H1 (cell line): ENCODE data around the gene TVP23A. TPM values are rescaled to one million over a fixed set of nuclear protein-coding genes. Genes with fewer than 3 reads are reported as not detected.

Source experiments
- CTCF ChIA-PET: fragments of 300-600 bp; sonication (Branson Sonifier 250); formaldehyde crosslinking; loops from one replicate; lab custom pipeline; 2021; ENCODE audit not compliant: partially characterized antibody; lab: Charles Lee
- POLR2A ChIA-PET: fragments of 300-600 bp; sonication (Branson Sonifier 250); formaldehyde crosslinking; loops from one replicate; lab custom pipeline; 2021; ENCODE audit warnings: inconsistent platforms; ENCODE audit not compliant: partially characterized antibody; lab: Charles Lee
- DNase-seq, 2 experiments: peaks; one replicate each; pipeline versions ENCODE4 v3.0.0 to v3.0.0-alpha.2; 2010 to 2022; ENCODE audit warnings: low spot score in 2 of 2, low read depth in 1 of 2, mixed read lengths in 1 of 2
- FAIRE-seq: peaks from 2 replicates; lab custom pipeline; 2011; peaks lifted over from hg19 to GRCh38; lab: Jason Lieb, UNC
- H2AFZ ChIP-seq: 2 replicates; pipeline ENCODE4 v1.8.1; 2012; ENCODE audit warnings: low read length, inconsistent platforms
- H2AK5ac ChIP-seq: 2 replicates; pipeline ENCODE4 v1.6.1; 2013; ENCODE audit warnings: low read depth, low read length
- H2BK120ac ChIP-seq: replicated peaks from 2 replicates; pipeline ENCODE3; 2013; ENCODE audit warnings: low read depth, low read length, inconsistent platforms
- H2BK12ac ChIP-seq: 2 replicates; pipeline ENCODE4 v1.6.1; 2013; ENCODE audit warnings: low read depth, low read length
- H2BK15ac ChIP-seq: 2 replicates; pipeline ENCODE4 v1.6.1; 2013; ENCODE audit warnings: low read length
- H2BK20ac ChIP-seq: 2 replicates; pipeline ENCODE4 v1.6.1; 2013; ENCODE audit warnings: low read length
- H2BK5ac ChIP-seq: 2 replicates; pipeline ENCODE4 v1.6.1; 2013; ENCODE audit warnings: low read depth, low read length
- H3K14ac ChIP-seq: 2 replicates; pipeline ENCODE4 v1.6.1; 2013; ENCODE audit warnings: inconsistent platforms; ENCODE audit not compliant: insufficient read length
- H3K18ac ChIP-seq: 2 replicates; pipeline ENCODE4 v1.6.1; 2013; ENCODE audit warnings: low read length; ENCODE audit errors: extremely low read depth
- H3K23ac ChIP-seq: 2 replicates; pipeline ENCODE4 v1.6.1; 2013; ENCODE audit warnings: inconsistent platforms; ENCODE audit not compliant: insufficient read length
- H3K23me2 ChIP-seq: 2 replicates; pipeline ENCODE4 v1.6.1; 2013; ENCODE audit warnings: low read depth, low read length
- H3K27ac ChIP-seq: 2 replicates; pipeline ENCODE4 v1.6.1; 2011; ENCODE audit warnings: low read depth, low read length, inconsistent platforms
- H3K27me3 ChIP-seq, 4 experiments: replicated peaks in 1 of 4; 1 replicate in 1 of 4; 2 replicates in 3 of 4; pipeline versions ENCODE4 v1.6.1 to v1.8.1; 2011 to 2013; ENCODE audit warnings: low read length in 3 of 4, mild to moderate bottlenecking in 3 of 4, inconsistent platforms in 2 of 4, mixed read lengths in 2 of 4, moderate library complexity in 1 of 4; ENCODE audit not compliant: control insufficient read depth in 3 of 4, insufficient read depth in 3 of 4; ENCODE audit errors: extremely low read depth in 1 of 4
- H3K36me3 ChIP-seq, 4 experiments: 2 replicates each; pipeline versions ENCODE4 v1.6.1 to v1.8.1; 2011 to 2013; ENCODE audit warnings: mild to moderate bottlenecking in 4 of 4, low read length in 3 of 4, moderate library complexity in 2 of 4, control low read depth in 1 of 4, inconsistent platforms in 1 of 4; ENCODE audit not compliant: insufficient read depth in 4 of 4, control insufficient read depth in 2 of 4
- H3K4ac ChIP-seq: replicated peaks from 2 replicates; pipeline ENCODE3; 2013; ENCODE audit warnings: low read length, low read depth, mixed read lengths, inconsistent platforms; ENCODE audit not compliant: insufficient read length
- H3K4me1 ChIP-seq, 4 experiments: replicated peaks in 1 of 4; 1 replicate in 1 of 4; 2 replicates in 3 of 4; pipeline versions ENCODE4 v1.6.1 to v1.8.1; 2011 to 2013; ENCODE audit warnings: low read length in 3 of 4, inconsistent platforms in 2 of 4, mixed read lengths in 1 of 4; ENCODE audit not compliant: insufficient read depth in 4 of 4, control insufficient read depth in 3 of 4
- H3K4me2 ChIP-seq, 2 experiments: 2 replicates each; pipeline versions ENCODE4 v1.6.1 to v1.8.1; 2011 to 2013; ENCODE audit warnings: low read depth in 2 of 2, low read length in 2 of 2, control low read depth in 1 of 2, inconsistent platforms in 1 of 2, mild to moderate bottlenecking in 1 of 2; ENCODE audit not compliant: insufficient read depth in 1 of 2
- H3K4me3 ChIP-seq, 4 experiments: fragments of 200-600, 300-600 bp in 1 of 4; sonication (generic), shearing (Covaris generic), sonication (Bioruptor Twin) in 1 of 4; 2 replicates each; pipeline versions ENCODE4 v1.5.1 to v1.8.1; 2011 to 2016; ENCODE audit warnings: low read length in 4 of 4, low read depth in 3 of 4, control low read depth in 2 of 4, inconsistent platforms in 2 of 4, mild to moderate bottlenecking in 2 of 4, mixed read lengths in 1 of 4, moderate library complexity in 1 of 4; ENCODE audit not compliant: insufficient read depth in 2 of 4; ENCODE audit errors: extremely low read depth in 1 of 4
- H3K56ac ChIP-seq: replicated peaks from 2 replicates; pipeline ENCODE3; 2013; ENCODE audit warnings: low read depth, mild to moderate bottlenecking, mixed read lengths, low read length, inconsistent platforms; ENCODE audit not compliant: insufficient read length
- H3K79me1 ChIP-seq: 2 replicates; pipeline ENCODE4 v1.6.1; 2013; ENCODE audit warnings: low read depth, low read length, control low read depth
- H3K79me2 ChIP-seq, 2 experiments: 2 replicates each; pipeline versions ENCODE4 v1.6.1 to v1.8.1; 2012 to 2013; ENCODE audit warnings: low read length in 2 of 2, mild to moderate bottlenecking in 2 of 2, inconsistent platforms in 1 of 2; ENCODE audit not compliant: insufficient read depth in 2 of 2, control insufficient read depth in 1 of 2
- H3K9ac ChIP-seq, 4 experiments: replicated peaks in 1 of 4; 1 replicate in 1 of 4; 2 replicates in 3 of 4; pipeline versions ENCODE4 v1.6.1 to v1.8.1; 2011 to 2013; ENCODE audit warnings: low read depth in 3 of 4, low read length in 3 of 4, control low read depth in 2 of 4, mild to moderate bottlenecking in 2 of 4, moderate library complexity in 2 of 4, inconsistent platforms in 1 of 4; ENCODE audit errors: extremely low read depth in 1 of 4
- H3K9me3 ChIP-seq, 2 experiments: 2 replicates each; pipeline versions ENCODE4 v1.6.1 to v1.8.1; 2012 to 2013; ENCODE audit warnings: mild to moderate bottlenecking in 2 of 2, moderate library complexity in 2 of 2, control low read depth in 1 of 2, inconsistent platforms in 1 of 2, low read depth in 1 of 2, low read length in 1 of 2, mixed read lengths in 1 of 2; ENCODE audit not compliant: insufficient read depth in 2 of 2
- H4K20me1 ChIP-seq, 2 experiments: replicated peaks in 1 of 2; 2 replicates each; pipeline versions ENCODE3 to v1.8.1; 2011 to 2013; ENCODE audit warnings: inconsistent platforms in 2 of 2, low read length in 2 of 2, mild to moderate bottlenecking in 1 of 2; ENCODE audit not compliant: insufficient read depth in 2 of 2, control insufficient read depth in 1 of 2
- H4K5ac ChIP-seq: 2 replicates; pipeline ENCODE4 v1.6.1; 2013; ENCODE audit warnings: low read length, low read depth, mixed read lengths, inconsistent platforms; ENCODE audit not compliant: insufficient read length
- H4K8ac ChIP-seq: 2 replicates; pipeline ENCODE4 v1.8.0; 2013; ENCODE audit warnings: mild to moderate bottlenecking, moderate library complexity, low read length, inconsistent platforms; ENCODE audit not compliant: insufficient read depth; ENCODE audit errors: extremely low read depth
- H4K91ac ChIP-seq: replicated peaks from 2 replicates; pipeline ENCODE3; 2013; ENCODE audit warnings: low read length, mixed read lengths, inconsistent platforms; ENCODE audit not compliant: insufficient read length
- ATF2 ChIP-seq: IDR thresholded peaks from 2 replicates; pipeline ENCODE4 v1.6.1; 2012; ENCODE audit warnings: low read length, inconsistent platforms
- CBX8 ChIP-seq: fragments of 300-800, 300-1000 bp; sonication (generic); IDR thresholded peaks from 2 replicates; pipeline ENCODE4 v1.7.1; 2016; ENCODE audit warnings: low read depth, low read length, borderline replicate concordance
- CTBP2 ChIP-seq: IDR thresholded peaks from 2 replicates; pipeline ENCODE4 v1.7.0; 2011; ENCODE audit warnings: borderline replicate concordance, mild to moderate bottlenecking, moderate library complexity, mixed read lengths, low read length; ENCODE audit not compliant: insufficient read depth, insufficient read length
- FOSL1 ChIP-seq: IDR thresholded peaks from 2 replicates; pipeline ENCODE4 v1.6.1; 2011; ENCODE audit warnings: mild to moderate bottlenecking, low read depth, low read length, moderate library complexity; ENCODE audit not compliant: insufficient read depth
- HDAC6 ChIP-seq: IDR thresholded peaks from one replicate; pipeline ENCODE4 v1.7.1; 2012; ENCODE audit warnings: low read depth, mild to moderate bottlenecking, inconsistent platforms, low read length, moderate library complexity
- KDM5A ChIP-seq: fragments of 200-600 bp; IDR thresholded peaks from 2 replicates; pipeline ENCODE4 v1.7.1; 2012; ENCODE audit warnings: mild to moderate bottlenecking, low read length, inconsistent platforms, mixed read lengths
- NRF1 ChIP-seq: IDR thresholded peaks from 2 replicates; pipeline ENCODE4 v1.6.1; 2011; ENCODE audit warnings: mild to moderate bottlenecking, low read depth, low read length, improper control_type of control experiment
- RAD21 ChIP-seq, 2 experiments: IDR thresholded peaks in 1 of 2; conservative IDR thresholded peaks in 1 of 2; 2 replicates each; pipeline ENCODE4 v1.6.1; 2011; ENCODE audit warnings: low read depth in 2 of 2, low read length in 2 of 2, improper control_type of control experiment in 1 of 2, inconsistent platforms in 1 of 2, mild to moderate bottlenecking in 1 of 2, moderate library complexity in 1 of 2
- USF2 ChIP-seq: IDR thresholded peaks from 2 replicates; pipeline ENCODE4 v1.6.1; 2011; ENCODE audit warnings: low read length, improper control_type of control experiment
- WGBS, 2 experiments: shearing (Covaris generic) in 1 of 2; methylation state at CpG; one replicate each; pipeline versions ENCODE4 v1.1.6 to v1.1.7; 2013 to 2015; ENCODE audit warnings: low lambda C conversion rate in 2 of 2, mixed read lengths in 2 of 2, inconsistent platforms in 1 of 2, low coverage in 1 of 2, missing lambda C conversion rate in 1 of 2; ENCODE audit not compliant: insufficient replicate concordance in 2 of 2, insufficient coverage in 1 of 2, insufficient read length in 1 of 2; ENCODE audit errors: extremely low coverage in 1 of 2, missing lambda C conversion rate in 1 of 2; 5-methylcytosine and 5-hydroxymethylcytosine counted together
- polyA plus RNA-seq, 7 experiments: library from polyadenylated mRNA; depleted of rRNA in 3 of 7; stranded (reverse) in 5 of 7; unstranded in 2 of 7; fragments of >200 nt in 5 of 7; fragments of 200-250 nt in 2 of 7; gene quantifications; 1 replicate in 5 of 7; 2 replicates in 1 of 7; 4 replicates in 1 of 7; pipeline versions ENCODE4 v1.2.1 to v1.2.3, GENCODE V29; 2011 to 2013; ENCODE audit warnings: missing spikeins in 2 of 7, mixed read lengths in 2 of 7
- total RNA-seq: library from RNA; stranded (reverse); fragmentation: NEBNext Ultra II Directional; extraction: Animal tissue kit (Norgen Biotek cat#: 25700); gene quantifications from 2 replicates; pipeline ENCODE4 v1.2.1, GENCODE V29; 2021
- TF ChIP-seq, protein P1 (sequence below): IDR thresholded peaks from 2 replicates; pipeline ENCODE4 v1.6.1; 2011; ENCODE audit warnings: low read depth, mild to moderate bottlenecking, low read length; ENCODE audit not compliant: insufficient read depth

The TVP23A gene
- total and polyA plus RNA-seq, 2 of the 8 experiments (the other 6 are each of a cell fraction or from before 2014, with no cell fraction given), result 2.2 to 3.1 TPM

- peak overlapping the region; percentile 10 for H4K91ac ChIP-seq
- H3K56ac ChIP-seq, result peak overlapping the region; percentile 86
- H2AK5ac ChIP-seq, result 0 out of 2 replicates have a peak overlapping the region, but pooled peaks have one; percentile 6
- no peak overlapping the region; the same call in 1 of the 2 replicates for H2BK12ac ChIP-seq
- ChIA-PET CTCF (no interaction called here), POLR2A (no interaction called here)
- no peak overlapping the region for H2BK5ac ChIP-seq
- H2BK120ac ChIP-seq, result no peak overlapping the region
- no peak overlapping the region for H4K5ac ChIP-seq
- H3K9ac ChIP-seq, result no peak overlapping the region
- H3K79me1 ChIP-seq, result no peaks in the 10 kb centered on the region
- H3K4ac ChIP-seq, result no peak overlapping the region
- no peak overlapping the region for H2AFZ ChIP-seq
- WGBS, 2 experiments, result 44% methylated on average over 2 of the region's 2 CpGs; no CpG with 5 or more reads in 1 of the 2 experiments
- no peak for FAIRE-seq
- no peak overlapping the region for H2BK15ac ChIP-seq
- H3K23ac ChIP-seq, result no peak overlapping the region
- no peak for DNase-seq
- no peak overlapping the region for H3K18ac ChIP-seq
- H3K9me3 ChIP-seq, result no peaks in the 10 kb centered on the region
- no peak overlapping the region for H3K4me3 ChIP-seq
- no peak overlapping the region for H3K14ac ChIP-seq
- peaks cover 0 to 4% of the 10 kb centered on the region in 2 experiments for H4K20me1 ChIP-seq
- no peaks in the 10 kb centered on the region; a peak in 1 of 7 replicates for H3K27me3 ChIP-seq
- H3K27ac ChIP-seq, result no peak overlapping the region
- no peak overlapping the region for H3K4me2 ChIP-seq
- H3K4me1 ChIP-seq, result no peaks in the 10 kb centered on the region
- H4K8ac ChIP-seq, result no peak overlapping the region
- H3K79me2 ChIP-seq, result no peaks in the 10 kb centered on the region
- H2BK20ac ChIP-seq, result no peak overlapping the region
- no peaks in the 10 kb centered on the region for H3K36me3 ChIP-seq
- peaks cover 7% of the 10 kb centered on the region; the same call in 1 of the 2 replicates for H3K23me2 ChIP-seq
- TF ChIP-seq CTBP2 (no peak), USF2 (no peak), CBX8 (no peak), NRF1 (no peak), RAD21 (IDR thresholded peaks at IDR 0.05 in 1 of 2, conservative IDR thresholded peaks at IDR 0.05 in 1 of 2; ENCODE audit: low read depth in 2 of 2, low read length in 2 of 2) (no peak), ATF2 (no peak), KDM5A (no peak), FOSL1 (no peak), HDAC6 (no peak)
- TF ChIP-seq, protein P1, sequence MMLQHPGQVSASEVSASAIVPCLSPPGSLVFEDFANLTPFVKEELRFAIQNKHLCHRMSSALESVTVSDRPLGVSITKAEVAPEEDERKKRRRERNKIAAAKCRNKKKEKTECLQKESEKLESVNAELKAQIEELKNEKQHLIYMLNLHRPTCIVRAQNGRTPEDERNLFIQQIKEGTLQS, result no peak
Observed at GRCh38 chr16:10859020-10859419, 40.4 kb upstream of the TVP23A start.
